Mesothelial cell of epicardium (in vitro differentiated cells): ENCODE results near the gene CLC. TPM values are rescaled to one million over a fixed set of nuclear protein-coding genes. Genes with fewer than 3 reads are reported as not detected.
A peak's percentile ranks its signal among the peaks of the same experiment; 100 is the strongest.
"Not testable (repeated sequence)": the region's sequence is repeated elsewhere in the genome, so short reads cannot be mapped to it uniquely, and the experiment has no call there.

Source experiments
- DNase-seq, 2 experiments: peaks; one replicate each; pipeline ENCODE4 v3.0.0; 2021; ENCODE audit warnings: low spot score in 2 of 2; ENCODE audit not compliant: unreplicated experiment in 2 of 2
- H3K27ac Mint-ChIP-seq: 2 replicates; pipeline ENCODE4 v1.8.0; 2021; ENCODE audit warnings: mixed read lengths
- H3K27me3 Mint-ChIP-seq: 2 replicates; pipeline ENCODE4 v1.8.0; 2021; ENCODE audit warnings: low read depth, mixed read lengths
- H3K36me3 Mint-ChIP-seq: 2 replicates; pipeline ENCODE4 v1.8.0; 2021; ENCODE audit warnings: mixed read lengths
- H3K4me1 Mint-ChIP-seq: 2 replicates; pipeline ENCODE4 v1.8.0; 2021; ENCODE audit warnings: mixed read lengths
- H3K4me3 Mint-ChIP-seq: 2 replicates; pipeline ENCODE4 v1.8.0; 2021; ENCODE audit warnings: mild to moderate bottlenecking, moderate library complexity, mixed read lengths
- H3K9me3 Mint-ChIP-seq: 2 replicates; pipeline ENCODE4 v1.8.0; 2021; ENCODE audit warnings: mixed read lengths
- total RNA-seq: library from RNA; stranded (reverse); gene quantifications from 3 replicates; pipeline ENCODE4 v1.2.1, GENCODE V29; 2021
- TF ChIP-seq, protein P1 (sequence below): fragments of 200-600 bp; sonication (generic); IDR thresholded peaks from one replicate; pipeline ENCODE4 v1.5.0; 2021; ENCODE audit warnings: antibody characterized with exemption; ENCODE audit not compliant: unreplicated experiment

Gene CLC
- total RNA-seq, 1 donor from 2014 or later: not detected

DNA sequence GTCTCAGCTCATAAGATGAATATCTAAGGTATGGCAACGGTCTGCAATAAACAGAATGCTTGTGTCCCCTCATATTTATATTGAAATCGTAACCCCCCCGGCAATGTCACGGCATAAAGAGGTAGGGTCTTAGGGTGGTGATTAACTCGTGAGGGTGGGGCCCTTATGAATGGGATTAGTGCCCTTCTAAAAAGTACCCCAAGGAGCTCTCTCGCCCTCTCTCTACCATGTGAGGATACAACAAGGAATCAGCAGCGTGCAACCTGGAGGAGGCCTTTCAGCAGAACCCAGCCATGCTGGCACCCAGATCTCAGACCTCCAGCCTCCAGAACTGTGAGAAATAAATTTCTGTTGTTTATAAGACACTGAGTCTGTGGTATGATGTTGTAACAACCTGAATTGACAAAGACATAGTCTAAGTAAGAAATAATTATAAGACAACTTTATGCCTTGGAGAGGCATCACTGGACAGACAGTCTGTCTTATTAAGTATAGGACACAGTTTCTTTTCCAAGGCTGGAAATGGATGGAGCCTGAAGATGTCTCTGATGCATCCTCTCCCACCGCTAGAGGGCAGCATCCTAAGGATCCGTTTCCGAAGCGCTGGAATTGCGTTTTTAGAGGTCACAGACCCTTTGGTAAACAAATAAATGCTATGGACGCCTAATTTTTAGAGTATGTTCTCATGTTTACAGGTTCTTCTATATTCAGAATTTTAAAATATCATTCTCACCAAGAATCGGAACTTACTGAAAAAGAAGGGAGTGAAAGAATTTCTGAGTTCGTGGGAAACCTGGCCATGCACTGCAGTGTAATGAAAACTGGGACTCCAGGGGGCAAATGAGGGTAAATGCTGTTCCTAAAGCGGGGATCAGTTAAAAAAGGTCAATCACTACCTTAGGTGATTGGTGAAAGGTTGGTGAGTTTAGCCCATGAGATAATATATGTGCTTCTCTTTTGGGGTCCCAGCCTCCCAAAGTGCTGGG is 27.6 kb upstream of the CLC start:
- TF ChIP-seq, protein P1, sequence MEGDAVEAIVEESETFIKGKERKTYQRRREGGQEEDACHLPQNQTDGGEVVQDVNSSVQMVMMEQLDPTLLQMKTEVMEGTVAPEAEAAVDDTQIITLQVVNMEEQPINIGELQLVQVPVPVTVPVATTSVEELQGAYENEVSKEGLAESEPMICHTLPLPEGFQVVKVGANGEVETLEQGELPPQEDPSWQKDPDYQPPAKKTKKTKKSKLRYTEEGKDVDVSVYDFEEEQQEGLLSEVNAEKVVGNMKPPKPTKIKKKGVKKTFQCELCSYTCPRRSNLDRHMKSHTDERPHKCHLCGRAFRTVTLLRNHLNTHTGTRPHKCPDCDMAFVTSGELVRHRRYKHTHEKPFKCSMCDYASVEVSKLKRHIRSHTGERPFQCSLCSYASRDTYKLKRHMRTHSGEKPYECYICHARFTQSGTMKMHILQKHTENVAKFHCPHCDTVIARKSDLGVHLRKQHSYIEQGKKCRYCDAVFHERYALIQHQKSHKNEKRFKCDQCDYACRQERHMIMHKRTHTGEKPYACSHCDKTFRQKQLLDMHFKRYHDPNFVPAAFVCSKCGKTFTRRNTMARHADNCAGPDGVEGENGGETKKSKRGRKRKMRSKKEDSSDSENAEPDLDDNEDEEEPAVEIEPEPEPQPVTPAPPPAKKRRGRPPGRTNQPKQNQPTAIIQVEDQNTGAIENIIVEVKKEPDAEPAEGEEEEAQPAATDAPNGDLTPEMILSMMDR: peak; percentile 84
- peak in 1 of 2 experiments; percentile 46 for DNase-seq
- Mint-ChIP-seq H3K4me1 (no peaks in the 10 kb centered on the region), H3K27ac (no peak overlapping the region), H3K4me3 (no peak overlapping the region), H3K27me3 (peaks cover 21% of the 10 kb centered on the region), H3K9me3 (peaks cover 3% of the 10 kb centered on the region), H3K36me3 (no peaks in the 10 kb centered on the region)

DNA sequence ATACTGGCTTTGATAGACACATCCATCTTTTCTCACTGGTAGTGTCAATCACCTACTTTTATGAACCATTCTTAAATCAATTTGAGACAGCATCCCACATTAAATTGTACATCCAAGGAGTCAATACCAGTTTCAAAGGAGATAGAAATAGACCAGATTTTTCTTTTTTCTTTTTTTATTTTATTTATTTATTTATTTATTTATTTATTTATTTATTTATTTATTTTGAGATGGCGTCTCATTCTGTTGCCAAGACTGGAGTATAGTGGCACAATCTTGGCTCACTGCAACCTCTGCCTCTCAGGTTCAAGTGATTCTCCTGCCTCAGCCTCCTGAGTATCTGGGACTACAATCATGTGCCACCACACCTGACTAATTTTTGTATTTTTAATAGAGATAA is 24.0 kb upstream of the CLC start:
- not testable (repeated sequence) for DNase-seq, H3K4me3 Mint-ChIP-seq, H3K9me3 Mint-ChIP-seq, H3K27ac Mint-ChIP-seq, H3K4me1 Mint-ChIP-seq, H3K36me3 Mint-ChIP-seq
- H3K27me3 Mint-ChIP-seq: peaks cover 37% of the 10 kb centered on the region

DNA sequence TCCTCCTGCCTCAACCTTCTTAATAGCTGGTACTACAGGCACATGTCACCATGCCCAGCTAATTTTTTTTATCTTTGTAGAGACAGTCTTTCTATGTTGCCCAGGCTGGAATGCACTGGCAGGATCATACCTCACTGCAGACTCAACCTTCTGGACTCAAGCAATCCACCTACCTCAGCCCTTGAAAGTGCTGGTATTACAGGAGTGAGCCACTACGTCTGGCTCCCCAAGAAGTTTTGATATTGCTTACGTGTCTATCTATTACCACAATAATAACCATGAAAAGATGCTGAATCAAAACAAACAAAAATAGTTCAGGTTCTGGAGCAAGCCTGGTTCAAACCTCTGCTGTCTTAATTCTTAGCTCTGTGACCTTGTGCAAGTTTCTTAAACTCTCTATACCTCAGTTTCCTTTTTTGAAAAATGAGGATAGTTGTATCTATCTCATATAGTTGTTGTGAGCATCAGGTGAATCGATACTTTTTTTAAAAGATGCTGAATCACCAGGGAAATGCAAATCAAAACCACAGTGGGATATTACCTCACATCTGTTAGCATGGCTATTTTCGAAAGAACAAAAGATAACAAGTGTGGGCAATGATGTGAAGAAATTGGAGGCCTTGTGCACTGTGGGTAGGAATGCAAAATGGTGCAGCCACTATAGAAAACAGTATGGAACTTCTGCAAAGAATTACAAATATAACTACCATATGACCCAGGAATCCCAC is 21.8 kb upstream of the CLC start:
- Mint-ChIP-seq H3K27ac (no peak overlapping the region), H3K9me3 (no peaks in the 10 kb centered on the region), H3K36me3 (no peaks in the 10 kb centered on the region)

DNA sequence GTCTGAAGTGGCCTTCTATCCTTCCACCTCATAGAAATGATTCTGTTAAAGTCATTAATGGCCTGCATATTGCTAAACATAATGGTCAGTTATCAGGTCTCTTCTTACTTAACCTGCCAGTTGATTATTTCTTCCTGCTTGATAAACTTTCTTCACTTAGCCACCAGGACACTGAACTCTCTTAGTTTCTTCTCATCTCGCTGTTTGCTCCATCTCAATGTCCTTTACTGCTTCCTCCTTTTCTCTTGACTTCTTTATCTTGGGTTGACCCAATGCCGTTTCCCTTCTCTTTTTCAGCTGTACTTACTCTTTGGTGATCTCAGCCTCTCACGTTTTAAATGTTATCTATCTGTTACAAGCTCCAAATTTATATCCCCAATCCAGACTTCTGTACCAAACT is 17.1 kb upstream of the CLC start:
- H3K27ac Mint-ChIP-seq: no peak overlapping the region
- no peaks in the 10 kb centered on the region for H3K4me1 Mint-ChIP-seq

More for the DNA sequence above, 21.8 kb upstream of the CLC start:
- TF ChIP-seq, protein P1: no peak
- H3K4me3 Mint-ChIP-seq: no peak overlapping the region
- H3K27me3 Mint-ChIP-seq: peaks cover 44% of the 10 kb centered on the region
- H3K4me1 Mint-ChIP-seq: no peaks in the 10 kb centered on the region
- DNase-seq: no peak

DNA sequence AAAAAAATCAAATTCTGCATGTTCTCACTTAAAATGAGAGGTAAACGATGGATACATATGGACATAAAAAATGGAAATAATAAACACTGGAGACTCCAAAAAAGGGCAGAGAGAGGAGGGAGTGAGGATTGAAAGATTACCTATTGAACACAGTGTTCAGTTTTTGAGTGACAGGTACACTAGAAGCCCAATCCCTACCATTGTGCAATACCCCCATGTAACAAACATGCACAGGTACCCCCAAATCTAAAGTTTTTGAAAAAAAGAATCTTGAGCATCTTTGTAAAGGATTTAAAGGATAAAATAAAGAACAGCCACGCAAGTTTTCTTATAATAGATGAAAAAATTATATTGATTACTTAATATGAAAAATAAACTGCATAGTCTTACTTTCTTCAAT is 16.7 kb upstream of the CLC start:
- TF ChIP-seq, protein P1: no peak
- H3K27me3 Mint-ChIP-seq: peaks cover 55% of the 10 kb centered on the region

More for the DNA sequence above, 17.1 kb upstream of the CLC start:
- Mint-ChIP-seq H3K27me3 (peaks cover 55% of the 10 kb centered on the region), H3K9me3 (no peaks in the 10 kb centered on the region), H3K4me3 (no peak overlapping the region), H3K36me3 (no peaks in the 10 kb centered on the region)
- no peak for DNase-seq
- TF ChIP-seq, protein P1: no peak

DNA sequence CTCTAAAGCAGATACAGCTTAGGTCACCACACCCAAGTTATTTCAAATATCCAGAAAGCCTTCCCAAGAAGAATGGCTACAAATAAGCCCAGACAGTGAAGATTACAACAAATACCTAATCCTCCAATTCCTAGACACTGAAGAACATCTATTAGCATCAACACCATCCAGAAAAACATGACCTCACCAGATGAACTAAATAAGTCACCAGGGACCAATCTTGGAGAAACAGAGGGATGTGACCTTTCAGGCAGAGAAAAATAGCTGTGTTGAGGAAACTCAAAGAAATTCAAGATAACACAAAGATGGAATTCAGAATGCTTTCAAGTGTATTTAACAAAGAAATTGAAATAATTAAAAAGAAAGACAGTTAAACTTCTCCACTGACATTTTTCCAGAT is 15.0 kb upstream of the CLC start:
- H3K27me3 Mint-ChIP-seq: peaks cover 55% of the 10 kb centered on the region
- no peak for DNase-seq
- H3K4me1 Mint-ChIP-seq: no peaks in the 10 kb centered on the region
- no peaks in the 10 kb centered on the region for H3K9me3 Mint-ChIP-seq
- no peak overlapping the region for H3K4me3 Mint-ChIP-seq
- H3K27ac Mint-ChIP-seq: no peak overlapping the region
- no peaks in the 10 kb centered on the region for H3K36me3 Mint-ChIP-seq
- TF ChIP-seq, protein P1: no peak

More for the DNA sequence above, 16.7 kb upstream of the CLC start:
- no peaks in the 10 kb centered on the region for H3K4me1 Mint-ChIP-seq
- no peak overlapping the region for H3K4me3 Mint-ChIP-seq
- no peak overlapping the region for H3K27ac Mint-ChIP-seq
- H3K36me3 Mint-ChIP-seq: no peaks in the 10 kb centered on the region
- H3K9me3 Mint-ChIP-seq: no peaks in the 10 kb centered on the region
- no peak for DNase-seq
